Body of pancreas (tissue), 4 donors: ENCODE results near the gene GRK6.

Experiments used
- POLR2A ChIP-seq, 3 donors: fragments of 450-650 bp; IDR thresholded peaks; one replicate each; pipeline ENCODE4 v1.6.1; 2016; ENCODE audit warnings: antibody characterized with exemption in 3 of 3, mild to moderate bottlenecking in 2 of 3
- TF ChIP-seq, protein P1 (sequence below), 7 experiments: fragments of 450-650 bp in 4 of 7; fragments of 200-600 bp in 3 of 7; sonication (generic) in 3 of 7; IDR thresholded peaks; one replicate each; pipeline ENCODE4 v1.5.1; 2016 to 2019; ENCODE audit warnings: antibody characterized with exemption in 7 of 7

DNA sequence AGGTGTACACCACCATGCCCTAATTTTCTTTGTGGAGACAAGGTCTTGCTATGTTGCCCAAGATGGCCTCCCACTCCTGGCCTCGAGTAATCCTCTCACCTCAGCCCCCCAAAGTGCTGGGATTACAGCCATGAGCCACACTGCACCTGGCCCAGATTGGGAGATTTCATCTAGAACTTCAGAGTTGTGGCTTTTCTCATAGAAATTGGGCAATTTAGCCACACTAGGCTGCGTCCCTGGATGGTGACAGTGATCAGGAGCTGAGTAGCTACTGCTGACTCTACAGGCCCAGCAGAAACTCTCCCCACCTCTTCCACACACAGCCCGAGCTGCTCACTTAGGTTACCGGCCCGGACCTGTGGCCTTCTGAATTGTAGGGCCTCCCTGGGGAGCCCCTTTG lies 33.7 kb upstream of the GRK6 start:
- no peak for TF ChIP-seq POLR2A (IDR thresholded peaks at IDR 0.05)
- TF ChIP-seq, protein P1, sequence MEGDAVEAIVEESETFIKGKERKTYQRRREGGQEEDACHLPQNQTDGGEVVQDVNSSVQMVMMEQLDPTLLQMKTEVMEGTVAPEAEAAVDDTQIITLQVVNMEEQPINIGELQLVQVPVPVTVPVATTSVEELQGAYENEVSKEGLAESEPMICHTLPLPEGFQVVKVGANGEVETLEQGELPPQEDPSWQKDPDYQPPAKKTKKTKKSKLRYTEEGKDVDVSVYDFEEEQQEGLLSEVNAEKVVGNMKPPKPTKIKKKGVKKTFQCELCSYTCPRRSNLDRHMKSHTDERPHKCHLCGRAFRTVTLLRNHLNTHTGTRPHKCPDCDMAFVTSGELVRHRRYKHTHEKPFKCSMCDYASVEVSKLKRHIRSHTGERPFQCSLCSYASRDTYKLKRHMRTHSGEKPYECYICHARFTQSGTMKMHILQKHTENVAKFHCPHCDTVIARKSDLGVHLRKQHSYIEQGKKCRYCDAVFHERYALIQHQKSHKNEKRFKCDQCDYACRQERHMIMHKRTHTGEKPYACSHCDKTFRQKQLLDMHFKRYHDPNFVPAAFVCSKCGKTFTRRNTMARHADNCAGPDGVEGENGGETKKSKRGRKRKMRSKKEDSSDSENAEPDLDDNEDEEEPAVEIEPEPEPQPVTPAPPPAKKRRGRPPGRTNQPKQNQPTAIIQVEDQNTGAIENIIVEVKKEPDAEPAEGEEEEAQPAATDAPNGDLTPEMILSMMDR (IDR thresholded peaks at IDR 0.05), result no peak
